Neutrophil (primary cell): Measurements from ENCODE around the gene RAP2B.
A peak's percentile ranks its signal among the peaks of the same experiment; 100 is the strongest.
"Not testable (repeated sequence)": the region's sequence is repeated elsewhere in the genome, so short reads cannot be mapped to it uniquely, and the experiment has no call there.

Experiments used
- H3K27ac ChIP-seq: fragments of 200-600 bp; sonication (generic); 2 replicates; pipeline ENCODE4 v1.5.1; 2016; ENCODE audit warnings: mild to moderate bottlenecking, moderate library complexity
- H3K27me3 ChIP-seq: fragments of 200-600 bp; sonication (generic); 2 replicates; pipeline ENCODE4 v1.6.0; 2016; ENCODE audit warnings: mild to moderate bottlenecking
- H3K36me3 ChIP-seq: fragments of 200-600 bp; sonication (generic); 2 replicates; pipeline ENCODE4 v1.5.1; 2017
- H3K4me1 ChIP-seq, 2 experiments: fragments of 200-600 bp in 1 of 2; sonication (generic) in 1 of 2; 1 replicate in 1 of 2; 2 replicates in 1 of 2; pipeline versions ENCODE4 v1.5.1 to v1.6.1; 2013 to 2016; ENCODE audit warnings: low read depth in 1 of 2, low read length in 1 of 2, mild to moderate bottlenecking in 1 of 2, moderate library complexity in 1 of 2; ENCODE audit not compliant: control insufficient read depth in 1 of 2, insufficient read depth in 1 of 2
- H3K4me3 ChIP-seq, 2 experiments: fragments of 200-600 bp in 1 of 2; sonication (generic) in 1 of 2; 1 replicate in 1 of 2; 2 replicates in 1 of 2; pipeline ENCODE4 v1.5.1; 2013 to 2016; ENCODE audit warnings: low read depth in 1 of 2, low read length in 1 of 2, mild to moderate bottlenecking in 1 of 2, moderate library complexity in 1 of 2
- H3K9me3 ChIP-seq: fragments of 200-600 bp; sonication (generic); 2 replicates; pipeline ENCODE4 v1.5.1; 2016
- CTCF ChIP-seq: fragments of 200-600 bp; sonication (generic); IDR thresholded peaks from 2 replicates; pipeline ENCODE4 v1.5.1; 2016; ENCODE audit warnings: antibody characterized with exemption

The RAP2B gene

GRCh38 chr3:153192327-153192726, 30.3 kb downstream of the RAP2B start:
- no peak overlapping the region for H3K27ac ChIP-seq
- H3K4me3 ChIP-seq = no peak overlapping the region
- no peaks in the 10 kb centered on the region for H3K36me3 ChIP-seq
- no peak for TF ChIP-seq CTCF
- no peaks in the 10 kb centered on the region for H3K27me3 ChIP-seq
- H3K9me3 ChIP-seq = no peaks in the 10 kb centered on the region
- no peaks in the 10 kb centered on the region for H3K4me1 ChIP-seq

GRCh38 chr3:153193786-153194476, 31.9 kb downstream of the RAP2B start:
- H3K9me3 ChIP-seq, H3K36me3 ChIP-seq: not testable (repeated sequence)

GRCh38 chr3:153195349-153195879, 33.4 kb downstream of the RAP2B start:
- Histone ChIP-seq H3K36me3 (no peaks in the 10 kb centered on the region), H3K4me3 (no peak overlapping the region), H3K9me3 (no peaks in the 10 kb centered on the region), H3K27ac (no peak overlapping the region), H3K27me3 (no peaks in the 10 kb centered on the region), H3K4me1 (no peaks in the 10 kb centered on the region)
- TF ChIP-seq CTCF = no peak

More at GRCh38 chr3:153193786-153194476, 31.9 kb downstream of the RAP2B start:
- H3K27ac ChIP-seq, H3K4me1 ChIP-seq, H3K4me3 ChIP-seq, H3K27me3 ChIP-seq: not testable (repeated sequence)

GRCh38 chr3:153209596-153209995, 47.6 kb downstream of the RAP2B start:
- H3K9me3 ChIP-seq = no peaks in the 10 kb centered on the region
- no peaks in the 10 kb centered on the region for H3K36me3 ChIP-seq
- peaks cover 36 to 43% of the 10 kb centered on the region in 2 experiments for H3K4me1 ChIP-seq
- no peak for TF ChIP-seq CTCF
- H3K4me3 ChIP-seq = peak overlapping the region; percentile 17 to 28
- no peaks in the 10 kb centered on the region for H3K27me3 ChIP-seq
- peak overlapping the region; percentile 86 for H3K27ac ChIP-seq

GRCh38 chr3:153210146-153210545, 48.1 kb downstream of the RAP2B start:
- Histone ChIP-seq H3K27ac (peak overlapping the region; percentile 86), H3K27me3 (no peaks in the 10 kb centered on the region), H3K4me3 (peak overlapping the region; percentile 17 to 28), H3K36me3 (no peaks in the 10 kb centered on the region), H3K9me3 (no peaks in the 10 kb centered on the region), H3K4me1 (peaks cover 36 to 43% of the 10 kb centered on the region in 2 experiments)
- no peak for TF ChIP-seq CTCF

- no peaks in the 10 kb centered on the region for H3K36me3 ChIP-seq
- H3K27me3 ChIP-seq = no peaks in the 10 kb centered on the region
- peaks cover 36 to 43% of the 10 kb centered on the region in 2 experiments for H3K4me1 ChIP-seq
- no peaks in the 10 kb centered on the region for H3K9me3 ChIP-seq
- H3K4me3 ChIP-seq = peak overlapping the region in 1 of 2 experiments; percentile 17
- H3K27ac ChIP-seq = peak overlapping the region; percentile 86
- no peak for TF ChIP-seq CTCF
Observed at GRCh38 chr3:153210660-153211059, 48.6 kb downstream of the RAP2B start.
